Thyroid gland (tissue), 4 donors: Measurements from ENCODE around the gene BICD2.

Experiments used
- POLR2A ChIP-seq, 2 donors: fragments of 450-650 bp; IDR thresholded peaks; one replicate each; pipeline ENCODE4 v1.6.1; 2017; ENCODE audit warnings: antibody characterized with exemption in 2 of 2, mild to moderate bottlenecking in 2 of 2, moderate library complexity in 1 of 2
- TF ChIP-seq, protein P1 (sequence below), 6 experiments: fragments of 200-600 bp in 3 of 6; fragments of 450-650 bp in 3 of 6; sonication (generic) in 3 of 6; IDR thresholded peaks; one replicate each; pipeline ENCODE4 v1.5.1; 2016 to 2019; ENCODE audit warnings: antibody characterized with exemption in 6 of 6, mild to moderate bottlenecking in 2 of 6, inconsistent platforms in 1 of 6, moderate library complexity in 1 of 6

GRCh38 chr9:92717201-92718085 lies 47.2 kb downstream of the BICD2 start:
- TF ChIP-seq, protein P1, sequence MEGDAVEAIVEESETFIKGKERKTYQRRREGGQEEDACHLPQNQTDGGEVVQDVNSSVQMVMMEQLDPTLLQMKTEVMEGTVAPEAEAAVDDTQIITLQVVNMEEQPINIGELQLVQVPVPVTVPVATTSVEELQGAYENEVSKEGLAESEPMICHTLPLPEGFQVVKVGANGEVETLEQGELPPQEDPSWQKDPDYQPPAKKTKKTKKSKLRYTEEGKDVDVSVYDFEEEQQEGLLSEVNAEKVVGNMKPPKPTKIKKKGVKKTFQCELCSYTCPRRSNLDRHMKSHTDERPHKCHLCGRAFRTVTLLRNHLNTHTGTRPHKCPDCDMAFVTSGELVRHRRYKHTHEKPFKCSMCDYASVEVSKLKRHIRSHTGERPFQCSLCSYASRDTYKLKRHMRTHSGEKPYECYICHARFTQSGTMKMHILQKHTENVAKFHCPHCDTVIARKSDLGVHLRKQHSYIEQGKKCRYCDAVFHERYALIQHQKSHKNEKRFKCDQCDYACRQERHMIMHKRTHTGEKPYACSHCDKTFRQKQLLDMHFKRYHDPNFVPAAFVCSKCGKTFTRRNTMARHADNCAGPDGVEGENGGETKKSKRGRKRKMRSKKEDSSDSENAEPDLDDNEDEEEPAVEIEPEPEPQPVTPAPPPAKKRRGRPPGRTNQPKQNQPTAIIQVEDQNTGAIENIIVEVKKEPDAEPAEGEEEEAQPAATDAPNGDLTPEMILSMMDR (IDR thresholded peaks at IDR 0.05), result no peak
- no peak for TF ChIP-seq POLR2A (IDR thresholded peaks at IDR 0.05)
